GM12892 (cell line): Measurements from ENCODE around the gene TMEM247.

Experiments
- POLR2A ChIP-seq: IDR thresholded peaks from 2 replicates; pipeline ENCODE4 v1.6.1; 2011; ENCODE audit warnings: low read depth, low read length, control low read depth
- POLR2AphosphoS5 ChIP-seq: IDR thresholded peaks from 2 replicates; pipeline ENCODE4 v1.6.1; 2011; ENCODE audit warnings: low read depth, low read length, control low read depth
- TAF1 ChIP-seq: IDR thresholded peaks from 2 replicates; pipeline ENCODE4 v1.6.1; 2011; ENCODE audit warnings: low read depth, mild to moderate bottlenecking, control low read depth, low read length, borderline replicate concordance

GRCh38 chr2:46481198-46482193, 2.1 kb downstream of the TMEM247 start:
- TF ChIP-seq POLR2A (no peak), POLR2AphosphoS5 (no peak), TAF1 (no peak)
